ENCODE results near the gene PCDHA8.
"Not testable (repeated sequence)": the region's sequence is repeated elsewhere in the genome, so short reads cannot be mapped to it uniquely, and the experiment has no call there.

The PCDHA8 gene

GRCh38 chr5:140869555-140869886 lies 28.5 kb downstream of the PCDHA8 start:
- DNase-seq (ENCODE audit: low read depth, low spot score) = no peak

GRCh38 chr5:140870221-140871201 lies 29.5 kb downstream of the PCDHA8 start:
- DNase-seq (ENCODE audit: low read depth, low spot score) = no peak

GRCh38 chr5:140875085-140876065 lies 34.4 kb downstream of the PCDHA8 start, which contains the start of gene PCDHA12:
TSS of gene PCDHA12 (plus strand) at chr5:140875308. CDS start at chr5:140875473, 165 bp downstream.
- DNase-seq (ENCODE audit: low read depth, low spot score) = no peak

GRCh38 chr5:140876541-140877261 lies 35.7 kb downstream of the PCDHA8 start:
- not testable (repeated sequence) for DNase-seq (ENCODE audit: low read depth, low spot score)

- no peak for DNase-seq (ENCODE audit: low read depth, low spot score)
These were observed 36.2 kb downstream of the PCDHA8 start for GRCh38 chr5:140877262-140877581.

GRCh38 chr5:140881889-140882590 lies 41.1 kb downstream of the PCDHA8 start, which contains the start of gene PCDHA13:
TSS of gene PCDHA13 (plus strand) at chr5:140882124. CDS start at chr5:140882269, 145 bp downstream.
- no peak for DNase-seq (ENCODE audit: low read depth, low spot score)

- no peak for DNase-seq (ENCODE audit: low read depth, low spot score)
These were observed 41.6 kb downstream of the PCDHA8 start for GRCh38 chr5:140882591-140882899.

GRCh38 chr5:140883373-140883772 lies 42.4 kb downstream of the PCDHA8 start:
- DNase-seq (ENCODE audit: low read depth, low spot score) = no peak

- no peak for DNase-seq (ENCODE audit: low read depth, low spot score)
These were observed 43.1 kb downstream of the PCDHA8 start for GRCh38 chr5:140883927-140884697.
